ENCODE measurements around the gene PLK1.

GRCh38 chr16:23666571-23667354 lies 11.9 kb upstream of the PLK1 start:
- TF ChIP-seq YY1 (IDR thresholded peaks at IDR 0.05; ENCODE audit: low read depth) = no peak
- TF ChIP-seq EGR1 (IDR thresholded peaks at IDR 0.05) = no peak
- no peak for TF ChIP-seq EP300 (IDR thresholded peaks at IDR 0.05; ENCODE audit: borderline replicate concordance)
- TF ChIP-seq NFIC (IDR thresholded peaks at IDR 0.05) = no peak
